Sigmoid colon (tissue), 7 donors: ENCODE results near the gene DDX39A. TPM values are rescaled to one million over a fixed set of nuclear protein-coding genes. Genes with fewer than 3 reads are reported as not detected.

Experiments used
- DNase-seq: peaks from one replicate; pipeline ENCODE4 v3.0.0-alpha.2; 2019
- H3K27ac ChIP-seq, 4 donors: fragments of 200-600 bp; sonication (generic); one replicate each; pipeline ENCODE4 v1.5.1; 2016 to 2019; ENCODE audit warnings: mild to moderate bottlenecking in 1 of 4
- H3K27me3 ChIP-seq, 3 donors: fragments of 200-600 bp; sonication (generic); one replicate each; pipeline ENCODE4 v1.5.1; 2019; ENCODE audit warnings: mild to moderate bottlenecking in 1 of 3
- H3K36me3 ChIP-seq, 4 donors: fragments of 200-600 bp; sonication (generic); one replicate each; pipeline ENCODE4 v1.5.1; 2016 to 2019
- H3K4me1 ChIP-seq, 4 donors: fragments of 200-600 bp; sonication (generic); one replicate each; pipeline ENCODE4 v1.5.1; 2017 to 2019
- H3K4me3 ChIP-seq, 4 donors: fragments of 200-600 bp; sonication (generic); one replicate each; pipeline ENCODE4 v1.5.1; 2017 to 2019; ENCODE audit warnings: mild to moderate bottlenecking in 2 of 4, moderate library complexity in 1 of 4
- H3K9me3 ChIP-seq, 4 donors: fragments of 200-600 bp in 3 of 4; sonication (generic) in 3 of 4; one replicate each; pipeline versions ENCODE4 v1.5.1 to v1.6.1; 2013 to 2019
- CTCF ChIP-seq, 4 experiments: fragments of 450-650 bp in 3 of 4; fragments of 200-600 bp in 1 of 4; IDR thresholded peaks; one replicate each; pipeline ENCODE4 v1.5.1; 2016 to 2019; ENCODE audit warnings: antibody characterized with exemption in 4 of 4, mild to moderate bottlenecking in 3 of 4, moderate library complexity in 2 of 4
- EP300 ChIP-seq, 4 donors: sonication (generic); formaldehyde crosslinking; IDR thresholded peaks; one replicate each; pipeline ENCODE4 v1.6.1; 2017; ENCODE audit warnings: antibody characterized with exemption in 4 of 4
- POLR2A ChIP-seq, 2 donors: fragments of 450-650 bp; IDR thresholded peaks; one replicate each; pipeline ENCODE4 v1.6.1; 2016; ENCODE audit warnings: antibody characterized with exemption in 2 of 2, mild to moderate bottlenecking in 2 of 2, moderate library complexity in 2 of 2
- POLR2AphosphoS5 ChIP-seq, 4 donors: sonication (generic); formaldehyde crosslinking; IDR thresholded peaks; one replicate each; pipeline ENCODE4 v1.6.1; 2017; ENCODE audit warnings: antibody characterized with exemption in 4 of 4
- WGBS, 2 donors: extraction: QIAGEN DNeasy Blood & Tissue Kit; methylation state at CpG; one replicate each; pipeline ENCODE4 v1.1.7; 2013; 5-methylcytosine and 5-hydroxymethylcytosine counted together
- intact Hi-C: fragments of 100-400 bp; cut with DNase I; formaldehyde crosslinking; loops from one replicate; pipeline ENCODE4 v1.15.1; 2023
- polyA plus RNA-seq, 3 donors: library from polyadenylated mRNA; stranded (reverse); fragments of 200-250 nt; gene quantifications; one replicate each; pipeline ENCODE4 v1.2.3, GENCODE V29; 2013
- total RNA-seq, 4 donors: library from RNA; depleted of rRNA; stranded (reverse); fragments of >200 nt; gene quantifications; one replicate each; pipeline ENCODE4 v1.1.0, GENCODE V29; 2016
- donor health status: healthy with polysubstance abuse.
- donor health status: Bipolar disorder and iron deficiency.
- donor health status: healthy.

DDX39A gene
- total and polyA plus RNA-seq, 7 donors = 37.8 to 161 (median 43.6) TPM

- 48 to 66% methylated on average over 23 of the region's 23 CpGs for WGBS, 2 donors
- peak; percentile 89 for DNase-seq
- peaks cover 0 to 55% (median 33%) of the 10 kb centered on the region in 4 donors for H3K4me1 ChIP-seq
Observed at GRCh38 chr19:14434543-14435319, 15.6 kb upstream of the DDX39A start.

GRCh38 chr19:14433554-14434501 lies 14.7 kb upstream of the DDX39A start:
- no peaks in the 10 kb centered on the region for H3K27me3 ChIP-seq
- intact Hi-C loops = loop anchor here (2.0 kb wide), 1 partner anchor 39 kb away; no protein-coding TSS in a partner anchor
- DNase-seq = no peak
- H3K36me3 ChIP-seq = peaks cover 0 to 12% (median 0%) of the 10 kb centered on the region in 4 donors
- peaks cover 0 to 49% (median 28%) of the 10 kb centered on the region in 4 donors for H3K4me1 ChIP-seq
- peak overlapping the region; percentile 88 to 92 (median 90) for H3K27ac ChIP-seq
- H3K9me3 ChIP-seq = no peaks in the 10 kb centered on the region
- H3K4me3 ChIP-seq = peak overlapping the region; percentile 65 to 98 (median 86)
- no peak for TF ChIP-seq POLR2A (IDR thresholded peaks at IDR 0.05)
- peak in 1 of 4 donors; percentile 13 for TF ChIP-seq POLR2AphosphoS5 (IDR thresholded peaks at IDR 0.05)
- 1 to 2% methylated on average over 52 of the region's 52 CpGs for WGBS, 2 donors

More at GRCh38 chr19:14434543-14435319, 15.6 kb upstream of the DDX39A start:
- no peaks in the 10 kb centered on the region for H3K27me3 ChIP-seq
- peaks cover 0 to 12% (median 0%) of the 10 kb centered on the region in 4 donors for H3K36me3 ChIP-seq
- intact Hi-C loops = no loop called here
- H3K27ac ChIP-seq = peak overlapping the region; percentile 88 to 92 (median 90)
- peak in 2 of 4 donors; percentile 30 to 53 for TF ChIP-seq POLR2AphosphoS5 (IDR thresholded peaks at IDR 0.05)
- TF ChIP-seq EP300 (IDR thresholded peaks at IDR 0.05) = no peak
- no peaks in the 10 kb centered on the region for H3K9me3 ChIP-seq
- H3K4me3 ChIP-seq = peak overlapping the region; percentile 65 to 98 (median 86)

- Histone ChIP-seq H3K4me1 (peaks cover 0 to 45% (median 27%) of the 10 kb centered on the region in 4 donors), H3K27ac (peak within 1 kb of the TSS; percentile 88 to 92 (median 90)), H3K36me3 (peaks cover 0 to 12% (median 0%) of the 10 kb centered on the region in 4 donors), H3K4me3 (peak within 1 kb of the TSS; percentile 65 to 98 (median 86)), H3K9me3 (no peaks in the 10 kb centered on the region), H3K27me3 (no peaks in the 10 kb centered on the region)
- no peak for DNase-seq
- TF ChIP-seq POLR2AphosphoS5 (IDR thresholded peaks at IDR 0.05) (peak in 2 of 4 donors; percentile 29 to 30), EP300 (IDR thresholded peaks at IDR 0.05) (no peak)
- intact Hi-C loops = loop anchor here (2.0 kb wide), 1 partner anchor 40 kb away; no protein-coding TSS in a partner anchor
- 2% methylated on average over 85 of the region's 85 CpGs for whole genome bisulfite sequencing, 2 donors
Observed at GRCh38 chr19:14432791-14433553, 13.8 kb upstream of the DDX39A start, which contains the start of gene PKN1. PKN1 (plus strand) TSS chr19:14433306; CDS start chr19:14433522, 216 bp downstream.

GRCh38 chr19:14430712-14431111 lies 11.6 kb upstream of the DDX39A start:
- intact Hi-C loops = no loop called here
- Histone ChIP-seq H3K4me1 (peaks cover 0 to 37% (median 27%) of the 10 kb centered on the region in 4 donors), H3K27ac (no peak overlapping the region), H3K9me3 (no peaks in the 10 kb centered on the region), H3K27me3 (no peaks in the 10 kb centered on the region), H3K4me3 (no peak overlapping the region), H3K36me3 (no peaks in the 10 kb centered on the region)
- no peak for DNase-seq
- TF ChIP-seq POLR2AphosphoS5 (IDR thresholded peaks at IDR 0.05) (no peak), POLR2A (IDR thresholded peaks at IDR 0.05) (no peak), CTCF (IDR thresholded peaks at IDR 0.05) (no peak), EP300 (IDR thresholded peaks at IDR 0.05) (no peak)
- WGBS, 2 donors = 63 to 72% methylated on average over 3 of the region's 3 CpGs

- Histone ChIP-seq H3K9me3 (no peaks in the 10 kb centered on the region), H3K27ac (no peak overlapping the region), H3K4me3 (no peak overlapping the region), H3K27me3 (no peaks in the 10 kb centered on the region), H3K4me1 (peaks cover 0 to 21% (median 11%) of the 10 kb centered on the region in 4 donors), H3K36me3 (no peaks in the 10 kb centered on the region)
- TF ChIP-seq EP300 (IDR thresholded peaks at IDR 0.05) = no peak
- TF ChIP-seq POLR2A (IDR thresholded peaks at IDR 0.05) = no peak
- TF ChIP-seq POLR2AphosphoS5 (IDR thresholded peaks at IDR 0.05) = no peak
- TF ChIP-seq CTCF (IDR thresholded peaks at IDR 0.05) = no peak
- WGBS, 2 donors = 51 to 85% methylated on average over 4 of the region's 4 CpGs
- no peak for DNase-seq
- intact Hi-C loops = no loop called here
Observed at GRCh38 chr19:14428882-14429416, 9.8 kb upstream of the DDX39A start.
